G401.6 (cell line): ENCODE results near the gene BTNL8.
"Not testable (repeated sequence)": the region's sequence is repeated elsewhere in the genome, so short reads cannot be mapped to it uniquely, and the experiment has no call there.

Experiments
- FAIRE-seq: peaks from 2 replicates; lab custom pipeline; 2012; peaks lifted over from hg19 to GRCh38; lab: Jason Lieb, UNC

BTNL8 gene

DNA sequence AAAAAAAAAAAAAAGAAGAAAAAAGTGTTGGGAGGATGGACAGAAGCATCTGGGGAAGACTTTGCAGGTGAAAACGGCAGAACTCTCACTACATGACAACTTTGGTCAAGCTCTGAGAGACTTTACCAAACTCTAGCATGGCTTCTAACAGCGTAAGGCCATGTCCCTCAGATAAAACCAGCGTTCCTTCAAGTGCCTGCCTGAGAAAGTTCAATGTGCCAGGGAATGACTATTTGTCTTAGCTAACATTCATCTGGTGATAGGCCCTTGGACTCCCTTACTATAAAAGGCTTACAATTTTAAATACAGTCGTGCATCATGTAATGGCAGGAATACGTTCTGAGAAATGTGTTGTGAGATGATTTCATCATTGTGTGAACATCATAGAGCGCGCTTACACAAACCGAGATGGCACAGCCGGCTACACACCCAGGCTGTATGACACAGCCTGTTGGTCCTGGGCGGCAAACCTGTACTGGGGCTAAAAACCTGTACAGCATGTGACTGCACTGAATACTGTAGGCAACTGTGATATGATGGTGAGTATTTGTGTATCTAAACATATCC is 23.0 kb upstream of the BTNL8 start:
- no peak for FAIRE-seq

DNA sequence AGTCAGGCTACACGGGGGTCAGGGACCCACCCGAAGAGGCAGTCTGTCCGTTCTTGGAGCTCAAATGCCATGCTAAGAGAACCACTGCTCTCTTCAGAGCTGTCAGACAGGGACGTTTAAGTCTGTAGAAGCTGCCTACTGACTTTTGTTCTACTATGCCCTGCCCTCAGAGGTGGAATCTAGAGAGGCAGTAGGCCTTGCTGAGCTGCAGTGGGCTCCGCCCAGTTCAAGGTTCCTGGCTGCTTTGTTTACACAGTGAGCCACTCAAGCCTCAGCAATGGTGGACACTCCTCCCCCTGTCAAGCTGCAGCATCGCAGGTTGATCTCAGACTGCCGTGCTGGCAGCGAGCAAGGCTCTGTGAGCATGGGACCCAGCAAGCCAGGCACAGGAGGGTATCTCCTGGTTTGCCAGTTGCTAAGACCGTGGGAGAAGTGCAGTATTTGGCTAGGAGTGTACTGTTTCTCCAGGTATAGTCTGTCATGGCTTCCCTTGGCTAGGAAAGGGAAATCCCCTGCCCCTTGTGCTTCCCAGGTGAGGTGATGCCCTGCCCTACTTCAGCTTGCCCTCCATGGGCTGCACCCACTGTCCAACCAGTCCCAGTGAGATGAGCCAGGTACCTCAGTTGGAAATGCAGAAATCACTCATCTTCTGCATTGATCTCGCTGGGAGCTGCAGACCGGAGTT is 13.0 kb upstream of the BTNL8 start:
- FAIRE-seq: not testable (repeated sequence)

DNA sequence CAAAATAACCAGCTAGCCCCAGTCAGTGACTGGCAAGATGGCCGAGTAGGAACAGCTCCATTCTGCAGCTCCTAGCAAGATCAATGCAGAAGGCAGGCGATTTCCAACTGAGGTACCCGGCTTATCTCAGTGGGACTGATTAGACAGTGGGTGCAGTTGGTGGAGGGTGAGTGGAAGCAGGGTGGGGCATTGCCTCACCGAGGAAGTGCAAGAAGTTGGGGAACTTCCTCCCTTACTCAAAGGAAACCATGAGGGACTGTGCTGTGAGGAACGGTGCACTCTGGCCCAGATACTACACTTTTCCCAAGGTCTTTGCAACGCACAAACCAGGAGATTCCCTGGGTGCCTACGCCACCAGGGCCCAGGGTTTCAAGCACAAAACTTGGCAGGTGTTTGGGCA is 9.6 kb upstream of the BTNL8 start:
- FAIRE-seq: no peak

DNA sequence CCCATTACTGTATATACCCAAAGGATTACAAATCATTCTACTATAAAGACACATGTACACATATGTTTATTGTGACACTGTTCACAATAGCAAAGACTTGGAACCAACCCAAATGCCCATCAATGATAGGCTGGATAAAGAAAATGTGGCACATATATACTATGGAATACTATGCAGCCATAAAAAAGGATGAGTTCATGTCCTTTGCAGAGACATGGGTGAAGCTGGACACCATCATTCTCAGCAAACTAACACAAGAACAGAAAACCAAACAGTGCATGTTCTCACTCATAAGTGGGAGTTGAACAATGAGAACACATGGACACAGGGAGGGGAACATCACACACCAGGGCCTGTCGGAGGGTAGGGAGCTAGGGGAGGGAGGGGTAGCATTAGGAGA is 3.6 kb upstream of the BTNL8 start:
- not testable (repeated sequence) for FAIRE-seq

DNA sequence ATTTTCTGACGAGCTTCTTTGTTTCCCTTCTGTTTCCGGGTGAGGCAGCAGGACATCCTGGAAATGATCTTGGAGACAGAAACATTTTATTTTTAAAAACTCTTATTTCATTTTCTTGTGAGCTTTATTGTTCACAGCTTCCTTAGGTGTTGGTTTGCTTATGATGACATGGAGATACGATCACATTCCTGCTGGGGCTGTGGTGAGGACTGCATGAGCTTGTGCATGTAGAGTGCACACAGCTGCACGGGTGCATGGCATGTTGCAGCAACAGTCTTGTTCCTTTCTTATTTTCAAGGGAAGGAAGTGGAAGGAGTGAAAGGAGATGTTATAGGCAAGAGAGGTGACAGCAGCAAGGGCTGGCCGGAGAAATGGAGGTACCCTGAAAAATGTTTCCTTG is 1.2 kb downstream of the BTNL8 start:
- FAIRE-seq: no peak

DNA sequence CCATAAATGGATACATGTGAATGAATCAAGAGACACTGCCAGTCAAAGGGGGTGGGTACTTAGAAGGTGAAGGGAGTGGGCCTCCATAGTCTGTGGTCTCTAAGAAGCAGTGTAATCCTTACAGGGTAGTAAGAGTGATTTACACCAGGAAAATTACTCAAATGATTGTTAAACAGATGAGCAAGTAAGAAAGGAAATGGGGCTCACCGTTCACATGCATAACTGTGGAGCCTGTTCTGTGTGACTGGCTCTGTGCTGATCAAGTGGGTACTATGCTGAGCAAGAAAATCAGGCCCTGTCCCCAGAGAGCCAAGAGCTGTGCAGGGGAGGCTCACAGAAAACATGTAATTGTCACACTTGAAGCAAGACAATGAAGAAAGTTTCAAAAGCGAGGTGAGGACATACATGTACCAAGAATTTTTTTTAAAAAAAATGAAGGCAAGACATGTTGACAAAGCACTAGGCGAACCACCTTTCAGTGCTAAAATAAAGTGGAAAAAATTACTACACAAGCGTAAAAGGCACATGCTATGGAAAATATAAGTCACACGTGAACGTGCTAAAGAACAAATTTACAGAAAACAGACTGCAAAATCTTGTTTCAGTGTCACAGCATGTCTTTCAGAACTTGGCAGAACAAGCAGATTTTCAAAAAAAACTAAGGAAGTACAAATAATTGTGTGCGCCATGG is 2.5 kb downstream of the BTNL8 start:
- FAIRE-seq: no peak

DNA sequence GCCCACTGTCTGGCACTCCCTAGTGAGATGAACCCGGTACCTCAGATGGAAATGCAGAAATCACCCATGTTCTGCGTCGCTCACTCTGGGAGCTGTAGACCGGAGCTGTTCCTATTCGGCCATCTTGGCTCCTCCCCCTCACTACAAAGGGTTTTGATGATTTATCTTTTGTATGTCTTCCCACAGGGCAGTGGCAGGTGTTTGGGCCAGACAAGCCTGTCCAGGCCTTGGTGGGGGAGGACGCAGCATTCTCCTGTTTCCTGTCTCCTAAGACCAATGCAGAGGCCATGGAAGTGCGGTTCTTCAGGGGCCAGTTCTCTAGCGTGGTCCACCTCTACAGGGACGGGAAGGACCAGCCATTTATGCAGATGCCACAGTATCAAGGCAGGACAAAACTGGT is 9.4 kb downstream of the BTNL8 start:
- FAIRE-seq: no peak

DNA sequence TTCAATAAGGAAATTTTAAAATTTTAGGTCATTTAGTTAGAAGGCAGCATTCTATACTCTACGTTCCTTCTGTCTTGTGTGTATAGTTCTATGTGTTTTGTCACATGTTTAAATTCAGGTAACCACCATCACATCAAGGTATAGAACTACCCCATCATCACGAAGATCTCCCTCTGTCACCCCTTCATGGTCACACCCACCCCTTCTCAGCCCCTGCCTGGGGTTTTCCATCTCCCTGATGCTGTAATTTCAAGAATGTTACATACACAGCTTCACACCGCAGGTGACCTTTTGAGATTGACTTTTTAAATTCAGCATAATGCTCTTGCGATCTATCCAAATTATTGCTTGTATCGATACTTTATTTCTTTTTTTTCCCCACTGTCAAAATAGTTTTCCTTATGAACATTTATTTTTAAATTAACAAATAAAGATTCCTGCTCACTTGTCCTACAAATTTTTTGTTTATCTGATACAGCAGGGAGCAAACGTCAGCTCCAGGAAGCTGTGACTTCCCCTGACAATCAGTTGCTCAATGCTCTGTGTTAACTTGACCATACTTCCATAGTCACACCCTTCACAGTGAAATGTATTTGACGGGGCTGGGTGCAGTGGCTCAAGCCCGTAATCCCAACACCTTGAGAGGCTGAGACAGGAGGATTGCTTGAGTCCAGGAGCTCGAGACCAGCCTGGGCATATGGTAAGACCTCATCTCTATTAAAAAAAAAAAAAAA is 10.2 kb downstream of the BTNL8 start:
- FAIRE-seq: no peak

DNA sequence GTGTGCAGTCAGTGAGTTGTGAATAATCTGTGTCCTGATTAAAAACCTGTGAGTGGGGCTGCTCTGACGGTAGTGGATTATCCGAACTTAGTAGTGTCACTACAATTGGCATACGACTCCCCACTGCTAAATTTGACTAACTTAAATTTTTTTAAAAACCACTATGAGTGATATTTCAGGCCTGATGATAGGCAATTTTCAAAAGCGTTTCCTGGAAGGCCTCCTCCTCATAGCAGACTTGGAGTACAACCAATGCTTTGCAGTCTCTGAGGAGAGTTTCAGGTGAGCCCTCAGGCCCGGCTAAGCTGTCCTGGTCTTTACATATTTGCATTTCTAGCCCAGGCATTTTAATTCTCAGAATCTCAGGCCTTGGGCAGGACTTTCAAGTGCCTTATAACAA is 10.8 kb downstream of the BTNL8 start:
- no peak for FAIRE-seq

DNA sequence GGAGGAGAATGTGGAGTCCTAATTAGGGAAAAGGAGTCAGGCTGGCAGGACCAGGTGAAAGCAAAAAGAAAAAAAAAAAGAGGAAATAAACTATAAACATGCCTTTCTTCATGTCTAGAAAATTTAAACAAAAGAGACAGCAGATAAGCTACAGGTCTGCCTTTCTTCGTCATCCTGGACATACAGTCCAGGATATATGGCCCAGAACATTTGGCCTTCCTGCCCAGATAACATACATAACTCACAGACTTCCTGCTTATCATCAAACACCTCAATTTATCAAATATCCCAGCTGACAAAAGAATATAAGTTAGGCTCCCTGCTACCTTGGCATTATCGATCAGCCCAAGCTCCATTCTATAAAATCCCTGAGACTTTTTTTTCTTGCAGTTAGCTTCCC is 11.2 kb downstream of the BTNL8 start:
- no peak for FAIRE-seq

DNA sequence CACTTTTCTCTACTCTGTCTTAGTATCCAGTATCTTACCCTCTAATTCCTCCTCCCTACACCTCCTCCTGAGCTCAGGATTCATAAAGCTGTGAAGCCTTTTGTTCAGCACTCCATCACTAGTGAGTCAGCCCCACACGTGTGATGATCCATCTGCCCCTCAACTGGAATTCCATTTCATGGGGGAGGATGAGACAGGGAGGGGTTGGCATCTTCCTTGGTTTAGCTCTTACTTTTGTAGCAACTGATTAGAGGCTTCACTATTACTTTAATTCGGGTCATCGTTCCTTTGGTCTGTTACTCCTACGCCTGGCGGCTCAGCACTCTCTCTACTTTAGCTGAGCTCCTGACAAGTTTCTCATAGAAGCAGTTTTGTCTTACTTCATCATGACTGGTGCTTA is 11.8 kb downstream of the BTNL8 start:
- no peak for FAIRE-seq

DNA sequence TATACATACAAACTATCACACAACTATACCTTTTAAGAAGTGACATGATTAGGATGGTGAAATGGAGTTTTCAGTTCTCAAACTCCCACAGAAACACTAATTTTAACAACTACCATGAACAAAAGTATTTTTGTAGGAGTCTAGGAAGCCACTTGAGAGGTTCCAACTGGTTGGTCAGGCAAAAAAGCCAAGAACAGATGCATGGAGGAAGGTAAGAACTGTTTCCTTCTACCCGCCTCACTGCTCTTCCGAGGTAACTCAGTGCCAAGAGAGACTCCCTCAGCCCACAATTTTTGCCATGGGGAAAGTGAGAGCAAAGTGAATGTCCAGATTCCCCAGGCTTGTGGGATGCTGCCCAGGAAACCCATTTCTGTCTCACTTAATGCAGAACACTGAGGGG is 15.7 kb downstream of the BTNL8 start:
- no peak for FAIRE-seq

DNA sequence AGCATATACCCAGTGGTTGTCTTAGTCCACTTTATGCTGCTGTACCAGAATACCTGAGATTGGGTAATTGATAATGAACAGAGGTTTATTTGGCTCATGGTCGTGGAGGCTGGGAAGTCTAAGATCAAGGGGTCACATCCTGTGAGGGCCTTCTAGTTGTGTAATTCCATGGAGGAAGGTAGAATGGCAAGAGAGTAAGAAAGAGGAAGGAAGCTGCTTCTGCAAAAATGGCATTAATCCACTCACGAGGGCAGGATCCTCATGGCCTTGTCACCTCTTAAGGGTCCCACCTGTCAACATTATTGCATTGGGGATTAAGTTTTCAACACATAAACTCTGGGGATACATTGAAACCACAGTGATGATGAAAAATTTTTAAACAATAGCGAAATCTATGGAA is 17.0 kb downstream of the BTNL8 start:
- FAIRE-seq: no peak

DNA sequence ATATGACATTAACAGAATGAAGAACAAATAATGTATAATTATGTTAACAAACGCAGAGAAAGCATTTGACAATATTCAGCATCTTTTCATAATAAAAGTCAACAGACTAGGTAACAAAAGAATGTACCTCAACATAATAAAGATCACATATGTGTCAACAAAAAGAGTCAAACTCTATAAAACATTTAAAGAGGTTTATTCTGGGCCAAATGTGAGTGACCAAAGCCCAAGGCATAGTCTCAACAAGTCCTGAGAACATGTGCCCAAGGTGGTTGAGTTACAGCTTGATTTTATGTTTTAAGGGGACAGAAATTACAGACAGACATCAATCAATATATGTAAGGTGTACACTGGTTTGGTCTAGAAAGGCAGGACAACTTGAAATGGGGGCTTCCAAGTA is 19.4 kb downstream of the BTNL8 start:
- no peak for FAIRE-seq

DNA sequence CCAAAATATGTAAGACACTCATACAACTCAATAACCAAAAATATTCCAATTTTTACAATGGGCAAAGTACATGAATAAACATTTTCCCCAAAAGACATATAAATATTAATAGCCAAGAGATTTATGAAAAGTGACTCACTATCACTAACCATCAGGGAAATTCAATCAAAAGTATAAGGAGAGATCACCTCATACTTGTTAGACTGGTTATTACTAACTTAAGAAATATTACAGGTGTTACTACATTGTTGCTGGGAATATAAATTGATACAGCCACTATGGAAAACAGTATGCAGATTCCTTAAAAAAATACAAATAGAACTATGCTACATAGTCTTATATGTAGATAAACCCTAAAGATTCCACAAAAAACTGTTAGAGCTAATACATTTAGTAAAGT is 21.8 kb downstream of the BTNL8 start:
- FAIRE-seq: no peak

DNA sequence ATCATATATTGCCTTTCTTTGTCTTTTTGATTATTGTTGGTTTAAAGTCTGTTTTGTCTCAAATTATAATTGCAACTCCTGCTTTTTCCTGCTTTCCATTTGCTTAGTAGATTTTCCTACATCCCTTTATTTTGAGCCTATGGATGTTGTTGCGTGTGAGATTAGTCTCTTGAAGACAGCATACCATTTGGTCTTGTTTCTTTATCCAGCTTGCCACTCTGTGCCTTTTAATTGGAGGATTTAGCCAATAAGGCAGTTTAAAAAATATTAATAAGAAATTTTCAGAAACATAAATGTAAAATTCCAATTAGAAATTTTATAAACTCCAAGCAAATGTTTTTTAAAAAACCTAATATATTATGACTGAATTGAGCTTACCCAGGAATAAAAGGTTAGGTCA is 24.0 kb downstream of the BTNL8 start:
- no peak for FAIRE-seq

DNA sequence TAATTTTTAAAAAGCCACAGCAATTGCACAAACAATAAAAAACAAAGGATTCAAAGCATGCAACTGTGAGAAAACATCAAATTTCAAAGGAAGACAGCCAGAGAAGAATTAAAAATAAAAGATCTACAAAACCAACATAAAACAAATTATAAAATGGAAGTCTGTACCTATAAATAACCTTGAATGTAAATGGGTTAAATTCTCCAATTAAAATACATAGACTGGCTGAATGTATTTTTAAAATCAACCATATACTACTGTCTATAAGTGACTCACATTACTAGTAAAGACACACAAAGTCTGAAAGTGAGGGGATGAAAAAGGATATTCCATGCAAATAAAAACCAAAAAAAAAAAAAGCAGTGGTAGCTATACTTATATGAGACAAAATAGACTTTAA is 33.7 kb downstream of the BTNL8 start:
- no peak for FAIRE-seq

DNA sequence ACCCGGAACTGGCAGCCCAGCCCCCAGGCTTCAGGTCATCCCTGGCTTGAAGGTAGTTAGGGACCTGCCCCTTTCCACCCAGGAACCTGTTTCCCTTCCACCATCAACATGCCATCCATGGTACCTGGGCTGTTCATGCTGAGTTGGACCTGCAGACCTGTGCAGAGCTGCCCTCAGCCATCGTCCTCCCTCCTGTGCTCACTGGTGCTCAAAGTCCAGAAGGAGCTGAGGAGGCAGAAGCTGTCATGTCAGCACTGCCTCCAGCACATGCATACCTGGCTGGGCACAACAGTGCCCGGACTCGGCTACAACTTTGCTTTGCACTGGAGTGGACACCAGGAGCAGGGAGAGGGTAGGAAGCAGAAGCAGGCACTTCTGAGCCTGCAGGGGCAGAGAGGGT is 36.2 kb downstream of the BTNL8 start:
- no peak for FAIRE-seq

DNA sequence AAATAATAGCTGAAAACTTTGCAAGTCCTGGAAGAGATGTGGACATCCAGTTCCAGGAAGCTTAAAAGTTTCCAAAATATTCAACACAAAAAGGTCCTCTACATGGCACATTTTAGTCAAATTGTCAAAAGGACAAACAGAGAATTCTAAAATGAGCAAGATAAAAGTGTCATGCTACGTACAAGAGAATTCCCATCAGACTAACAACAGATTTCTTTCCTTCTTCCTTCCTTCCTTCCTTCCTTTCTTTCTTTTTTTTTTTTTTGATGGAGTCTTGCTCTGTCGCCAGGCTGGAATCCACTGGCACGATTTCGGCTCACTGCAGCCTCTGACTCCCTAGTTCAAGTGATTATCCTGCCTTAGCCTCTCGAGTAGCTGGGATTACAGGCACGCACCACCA is 39.3 kb downstream of the BTNL8 start:
- FAIRE-seq: no peak

DNA sequence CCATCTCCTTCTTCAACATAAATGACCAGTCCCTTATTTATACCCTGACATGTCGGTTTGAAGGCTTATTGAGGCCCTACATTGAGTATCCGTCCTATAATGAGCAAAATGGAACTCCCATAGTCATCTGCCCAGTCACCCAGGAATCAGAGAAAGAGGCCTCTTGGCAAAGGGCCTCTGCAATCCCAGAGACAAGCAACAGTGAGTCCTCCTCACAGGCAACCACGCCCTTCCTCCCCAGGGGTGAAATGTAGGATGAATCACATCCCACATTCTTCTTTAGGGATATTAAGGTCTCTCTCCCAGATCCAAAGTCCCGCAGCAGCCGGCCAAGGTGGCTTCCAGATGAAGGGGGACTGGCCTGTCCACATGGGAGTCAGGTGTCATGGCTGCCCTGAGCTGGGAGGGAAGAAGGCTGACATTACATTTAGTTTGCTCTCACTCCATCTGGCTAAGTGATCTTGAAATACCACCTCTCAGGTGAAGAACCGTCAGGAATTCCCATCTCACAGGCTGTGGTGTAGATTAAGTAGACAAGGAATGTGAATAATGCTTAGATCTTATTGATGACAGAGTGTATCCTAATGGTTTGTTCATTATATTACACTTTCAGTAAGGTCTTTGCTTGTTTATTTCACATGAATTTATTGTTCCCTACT is 51.5 kb downstream of the BTNL8 start:
- no peak for FAIRE-seq

DNA sequence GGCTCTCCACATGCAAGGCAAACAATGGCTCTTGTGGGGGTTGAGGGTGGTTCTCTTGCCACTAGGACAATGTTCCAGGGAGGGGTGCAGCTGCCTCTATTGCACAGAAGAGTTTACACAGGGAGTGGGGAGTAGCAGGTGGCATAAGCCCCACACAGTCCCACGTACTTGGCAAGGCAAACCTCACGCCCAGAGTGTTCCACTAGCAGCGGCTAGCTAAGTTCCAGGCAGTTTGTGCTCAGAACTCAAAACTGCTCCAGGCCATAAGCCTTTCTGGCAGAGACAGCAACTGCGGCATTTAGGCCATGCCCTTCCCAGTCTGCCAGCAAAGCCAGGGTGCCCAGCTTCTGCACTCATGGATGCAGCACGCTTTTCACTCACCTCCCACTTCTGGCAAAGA is 60.7 kb downstream of the BTNL8 start:
- FAIRE-seq: no peak

DNA sequence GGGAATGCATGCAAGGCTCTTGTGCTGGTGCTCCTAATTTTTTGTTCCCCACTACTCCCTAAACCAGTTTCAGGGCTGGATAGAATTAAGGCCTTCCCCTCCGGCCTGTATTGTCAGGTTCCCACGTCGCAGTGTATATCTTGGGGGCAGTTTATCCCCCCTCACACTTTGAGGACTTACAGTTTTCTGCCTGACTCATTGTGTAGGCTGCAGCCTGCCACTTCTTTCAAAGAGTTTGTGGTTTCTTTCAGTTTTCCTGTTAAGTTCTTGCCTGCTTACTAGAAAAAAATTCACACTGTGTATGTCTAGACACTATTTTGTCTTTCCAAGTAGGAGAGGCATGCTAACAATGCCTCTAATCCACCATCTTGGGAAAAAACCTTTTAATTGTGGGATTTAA is 61.2 kb downstream of the BTNL8 start:
- FAIRE-seq: no peak

DNA sequence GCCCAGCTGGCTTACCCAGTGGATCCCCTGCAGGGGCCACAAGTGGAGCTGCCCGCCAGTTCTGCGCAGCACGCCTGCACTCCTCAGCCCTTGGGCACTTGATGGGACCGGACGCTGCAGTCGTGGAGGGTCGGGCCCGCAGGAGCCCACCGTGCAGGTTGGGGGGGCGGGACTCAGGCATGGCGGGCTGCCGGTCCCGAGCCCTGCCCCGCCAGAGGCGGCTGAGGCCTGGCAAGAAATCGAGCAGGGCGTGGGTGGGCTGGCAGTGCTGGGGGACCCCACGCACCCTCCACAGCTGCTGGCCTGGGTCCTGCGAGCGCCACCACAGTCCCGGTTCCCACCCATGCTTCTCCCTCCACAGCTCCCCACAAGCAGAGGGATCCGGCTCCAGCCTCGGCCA is 70.4 kb downstream of the BTNL8 start:
- no peak for FAIRE-seq
